Naive thymus-derived CD4-positive, alpha-beta T cell (primary cell): ENCODE data around the gene SLC17A6. TPM values are rescaled to one million over a fixed set of nuclear protein-coding genes. Genes with fewer than 3 reads are reported as not detected.

Experiments
- ATAC-seq: fragments of 150-1000 bp; cut with Tn5 transposase; 2 replicates; pipeline ENCODE4 v1.10.0; 2021; ENCODE audit warnings: mild to moderate bottlenecking, moderate library complexity
- CTCF ChIA-PET: fragments of 350-600 bp; sonication (Branson Sonifier 250); formaldehyde crosslinking; loops from one replicate; lab custom pipeline; 2021; ENCODE audit warnings: antibody characterized with exemption; lab: Charles Lee
- POLR2A ChIA-PET: fragments of 350-600 bp; sonication (Branson Sonifier 250); formaldehyde crosslinking; loops from one replicate; lab custom pipeline; 2021; ENCODE audit warnings: antibody characterized with exemption, inconsistent platforms; lab: Charles Lee
- DNase-seq, 9 donors: peaks; one replicate each; pipeline versions ENCODE4 v3.0.0 to v3.0.0-alpha.2; 2020 to 2022; ENCODE audit warnings: mixed read lengths in 1 of 9
- H3K27ac ChIP-seq: one replicate; pipeline ENCODE4 v1.7.0; 2013; ENCODE audit warnings: mild to moderate bottlenecking, low read depth, low read length, moderate library complexity
- H3K27me3 ChIP-seq, 2 donors: one replicate each; pipeline ENCODE4 v1.7.0; 2013; ENCODE audit warnings: low read length in 2 of 2, mild to moderate bottlenecking in 2 of 2, moderate library complexity in 2 of 2; ENCODE audit not compliant: control insufficient read depth in 2 of 2, insufficient read depth in 2 of 2
- H3K36me3 ChIP-seq, 3 experiments: 1 replicate in 2 of 3; 2 replicates in 1 of 3; pipeline ENCODE4 v1.7.0; 2013; ENCODE audit warnings: low read length in 3 of 3, mild to moderate bottlenecking in 3 of 3, moderate library complexity in 1 of 3; ENCODE audit not compliant: insufficient read depth in 3 of 3, control insufficient read depth in 2 of 3
- H3K4me1 ChIP-seq, 2 donors: one replicate each; pipeline ENCODE4 v1.7.0; 2013; ENCODE audit warnings: low read length in 2 of 2, mild to moderate bottlenecking in 2 of 2, moderate library complexity in 1 of 2; ENCODE audit not compliant: control insufficient read depth in 2 of 2, insufficient read depth in 2 of 2
- H3K4me3 ChIP-seq: 2 replicates; pipeline ENCODE4 v1.7.0; 2013; ENCODE audit warnings: mild to moderate bottlenecking, low read length
- H3K9me3 ChIP-seq, 3 experiments: 1 replicate in 2 of 3; 2 replicates in 1 of 3; pipeline ENCODE4 v1.7.0; 2013; ENCODE audit warnings: low read length in 3 of 3; ENCODE audit not compliant: control insufficient read depth in 2 of 3
- H3K27ac Mint-ChIP-seq, 9 donors: one replicate each; pipeline ENCODE4 v1.8.0; 2020 to 2022; ENCODE audit warnings: mixed read lengths in 9 of 9, mild to moderate bottlenecking in 8 of 9, moderate library complexity in 5 of 9, inconsistent platforms in 2 of 9
- H3K27me3 Mint-ChIP-seq, 5 donors: one replicate each; pipeline ENCODE4 v1.8.0; 2021 to 2022; ENCODE audit warnings: mixed read lengths in 5 of 5, mild to moderate bottlenecking in 1 of 5
- H3K36me3 Mint-ChIP-seq, 5 donors: one replicate each; pipeline ENCODE4 v1.8.0; 2020 to 2022; ENCODE audit warnings: mixed read lengths in 5 of 5, mild to moderate bottlenecking in 3 of 5, inconsistent platforms in 1 of 5
- H3K4me1 Mint-ChIP-seq, 7 donors: one replicate each; pipeline ENCODE4 v1.8.0; 2020 to 2022; ENCODE audit warnings: mixed read lengths in 7 of 7, mild to moderate bottlenecking in 3 of 7, inconsistent platforms in 1 of 7
- H3K4me3 Mint-ChIP-seq, 10 donors: one replicate each; pipeline ENCODE4 v1.8.0; 2020 to 2022; ENCODE audit warnings: mild to moderate bottlenecking in 10 of 10, mixed read lengths in 10 of 10, moderate library complexity in 6 of 10, inconsistent platforms in 2 of 10
- H3K9me3 Mint-ChIP-seq, 11 donors: one replicate each; pipeline ENCODE4 v1.8.0; 2020 to 2022; ENCODE audit warnings: mixed read lengths in 11 of 11, mild to moderate bottlenecking in 4 of 11, inconsistent platforms in 1 of 11, moderate library complexity in 1 of 11
- intact Hi-C, 2 donors: fragments of 100-400 bp; cut with micrococcal nuclease; formaldehyde crosslinking; loops; one replicate each; pipeline ENCODE4 v1.15.1; 2023
- polyA plus RNA-seq, 2 donors: library from polyadenylated mRNA; unstranded; fragments of 300-500 nt; fragmentation: Illumina TruSeq; gene quantifications; one replicate each; pipeline ENCODE4 v1.2.3, GENCODE V29; 2021
- total RNA-seq, 6 experiments: library from RNA in 5 of 6; stranded (reverse) in 5 of 6; gene quantifications; 1 replicate in 5 of 6; 2 replicates in 1 of 6; pipeline ENCODE4 v1.2.3 and lab custom pipeline; 2021 to 2026

Gene SLC17A6
- total and polyA plus RNA-seq, 7 experiments from 2014 or later = not detected

DNA sequence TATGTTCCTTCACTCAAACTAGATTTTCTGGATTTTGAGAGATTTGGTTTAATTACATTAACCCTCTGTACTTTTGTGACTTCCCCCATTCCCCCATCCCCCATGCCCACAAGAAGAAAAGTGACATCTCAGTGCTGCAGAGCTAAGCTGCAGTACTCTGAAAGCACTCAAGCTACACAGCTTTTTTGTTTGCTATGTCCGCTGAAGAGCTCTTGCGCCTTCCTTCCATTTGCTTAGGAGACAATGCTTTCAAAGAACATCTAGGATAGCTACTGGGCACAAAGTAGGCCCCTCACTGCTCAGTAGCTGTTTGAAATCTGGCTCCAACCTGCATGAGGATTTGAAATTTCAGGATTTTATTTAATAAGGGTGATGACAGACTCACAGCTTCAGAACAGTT lies 69.7 kb downstream of the SLC17A6 start:
- H3K9me3 ChIP-seq = no peaks in the 10 kb centered on the region
- no peaks in the 10 kb centered on the region for H3K36me3 ChIP-seq
- H3K4me1 Mint-ChIP-seq = no peaks in the 10 kb centered on the region
- intact Hi-C loops = no loop called here
- no peak overlapping the region for H3K4me3 ChIP-seq
- H3K4me3 Mint-ChIP-seq = no peak overlapping the region
- POLR2A ChIA-PET = no interaction called here
- H3K27ac Mint-ChIP-seq = no peak overlapping the region
- H3K27me3 ChIP-seq = no peaks in the 10 kb centered on the region
- no peak for ATAC-seq
- H3K4me1 ChIP-seq = no peaks in the 10 kb centered on the region
- no peak for DNase-seq
- H3K27ac ChIP-seq = no peak overlapping the region
- peaks cover 0 to 4% (median 0%) of the 10 kb centered on the region in 11 donors for H3K9me3 Mint-ChIP-seq
- H3K36me3 Mint-ChIP-seq = no peaks in the 10 kb centered on the region
- H3K27me3 Mint-ChIP-seq = peaks cover 0 to 18% (median 9%) of the 10 kb centered on the region in 5 donors
- CTCF ChIA-PET = interaction anchor here (0.7 kb wide), 1 partner anchor 1161 kb away, joined by 3 read pairs; no protein-coding TSS in a partner anchor

DNA sequence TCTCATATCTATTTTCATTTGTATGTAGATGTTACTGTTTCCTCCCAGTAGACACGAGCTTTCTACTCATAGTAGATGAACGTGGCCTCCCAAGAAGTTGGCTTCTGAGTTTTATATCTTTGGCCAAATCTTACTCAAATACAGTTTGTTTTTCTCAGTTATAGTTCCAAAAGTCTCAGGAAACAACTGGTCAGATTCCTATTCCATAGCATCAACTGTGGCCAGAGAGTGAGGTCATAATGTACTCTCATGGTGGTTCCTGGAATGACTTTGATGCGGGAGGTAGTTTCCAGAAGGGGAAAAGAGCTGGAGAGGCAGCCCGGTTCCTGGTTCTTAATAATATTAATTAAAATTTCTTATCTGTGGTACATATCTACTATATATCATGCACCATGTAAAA lies 77.3 kb downstream of the SLC17A6 start:
- DNase-seq (no peak), ATAC-seq (no peak)
- H3K27ac Mint-ChIP-seq = no peak overlapping the region
- no peaks in the 10 kb centered on the region for H3K27me3 ChIP-seq
- H3K4me1 ChIP-seq = no peaks in the 10 kb centered on the region
- no peaks in the 10 kb centered on the region for H3K4me1 Mint-ChIP-seq
- no peak overlapping the region for H3K4me3 Mint-ChIP-seq
- H3K4me3 ChIP-seq = no peak overlapping the region
- no peaks in the 10 kb centered on the region for H3K9me3 ChIP-seq
- H3K27me3 Mint-ChIP-seq = peaks cover 0 to 13% (median 8%) of the 10 kb centered on the region in 5 donors
- H3K36me3 ChIP-seq = no peaks in the 10 kb centered on the region
- H3K27ac ChIP-seq = no peak overlapping the region
- ChIA-PET POLR2A (no interaction called here), CTCF (no interaction called here)
- no peaks in the 10 kb centered on the region for H3K36me3 Mint-ChIP-seq
- intact Hi-C loops = no loop called here
- no peaks in the 10 kb centered on the region for H3K9me3 Mint-ChIP-seq

DNA sequence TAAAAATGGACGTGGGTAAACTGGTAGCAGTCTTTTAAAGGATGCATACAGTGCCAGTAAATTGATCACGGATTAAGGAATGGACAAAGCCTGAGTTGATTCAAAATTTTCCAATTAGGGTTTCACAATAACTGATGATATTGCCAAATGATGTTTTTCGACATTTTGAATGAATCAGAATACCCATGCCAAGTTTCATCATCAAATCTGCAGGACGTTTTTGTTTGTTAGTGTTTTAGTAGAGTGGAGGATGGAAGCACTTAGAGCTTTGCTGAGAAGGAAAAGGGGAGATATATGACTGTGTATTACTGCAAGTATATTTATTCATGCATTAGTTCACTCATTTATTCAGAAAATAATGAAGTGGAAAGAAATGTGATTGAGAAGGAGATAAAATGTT lies 78.3 kb downstream of the SLC17A6 start:
- H3K4me3 Mint-ChIP-seq = no peak overlapping the region
- DNase-seq = no peak
- no peaks in the 10 kb centered on the region for H3K4me1 Mint-ChIP-seq
- H3K27me3 Mint-ChIP-seq = peaks cover 0 to 18% (median 12%) of the 10 kb centered on the region in 5 donors
- H3K27ac ChIP-seq = no peak overlapping the region
- intact Hi-C loops = no loop called here
- ChIA-PET POLR2A (no interaction called here), CTCF (no interaction called here)
- no peaks in the 10 kb centered on the region for H3K36me3 Mint-ChIP-seq
- no peaks in the 10 kb centered on the region for H3K9me3 Mint-ChIP-seq
- H3K27ac Mint-ChIP-seq = no peak overlapping the region
- ATAC-seq = no peak
- H3K36me3 ChIP-seq = no peaks in the 10 kb centered on the region
- no peak overlapping the region for H3K4me3 ChIP-seq
- no peaks in the 10 kb centered on the region for H3K9me3 ChIP-seq
- H3K4me1 ChIP-seq = no peaks in the 10 kb centered on the region
- H3K27me3 ChIP-seq = no peaks in the 10 kb centered on the region

DNA sequence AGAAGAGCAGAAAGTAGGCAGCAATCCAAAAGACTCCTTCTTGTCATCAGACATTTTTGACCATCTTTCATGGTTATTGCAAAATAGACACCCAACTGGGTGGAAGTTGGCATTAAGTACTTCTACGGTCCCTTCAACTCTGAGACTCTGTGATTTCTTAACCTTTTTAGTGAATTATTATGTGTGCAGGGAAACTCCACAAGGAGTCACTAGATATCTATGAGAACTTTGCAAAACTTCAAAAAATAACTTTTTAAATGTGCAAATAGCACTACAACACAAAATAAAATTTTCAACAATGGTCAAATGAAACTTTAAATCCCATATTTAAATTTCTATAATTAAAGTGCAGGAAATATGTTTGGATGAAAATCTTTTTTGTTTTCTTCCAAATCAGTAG lies 88.7 kb downstream of the SLC17A6 start:
- Histone ChIP-seq H3K36me3 (no peaks in the 10 kb centered on the region), H3K27ac (no peak overlapping the region), H3K4me3 (no peak overlapping the region), H3K9me3 (no peaks in the 10 kb centered on the region), H3K4me1 (no peaks in the 10 kb centered on the region), H3K27me3 (no peaks in the 10 kb centered on the region)
- H3K9me3 Mint-ChIP-seq = peaks cover 0 to 8% (median 2%) of the 10 kb centered on the region in 11 donors
- H3K27me3 Mint-ChIP-seq = peaks cover 2 to 28% (median 14%) of the 10 kb centered on the region in 5 donors
- peaks cover 0 to 3% (median 1%) of the 10 kb centered on the region in 7 donors for H3K4me1 Mint-ChIP-seq
- ATAC-seq (no peak), DNase-seq (no peak)
- H3K27ac Mint-ChIP-seq = no peak overlapping the region
- H3K4me3 Mint-ChIP-seq = no peak overlapping the region
- no peaks in the 10 kb centered on the region for H3K36me3 Mint-ChIP-seq
- intact Hi-C loops = loop anchor here in 1 of 2 donors (1.0 kb wide), 1 partner anchor 303 kb away; no protein-coding TSS in a partner anchor
- CTCF ChIA-PET = no interaction called here
- POLR2A ChIA-PET = no interaction called here

Other genes starting within 250 kb of the SLC17A6 start
- under 1 TPM in 3 of 5 experiments, not detected in 2; 0.07 to 0.12 (median 0.11) TPM for gene ANO5, start 145.3 kb upstream of the SLC17A6 start, total RNA-seq
- not detected for gene ANO5, start 145.3 kb upstream of the SLC17A6 start, polyA plus RNA-seq